GM23338 (cell line): ENCODE measurements around the gene COL5A2. TPM values are rescaled to one million over a fixed set of nuclear protein-coding genes. Genes with fewer than 3 reads are reported as not detected.

Experiments
- ATAC-seq: fragments of 200-7000 bp; cut with Tn5 transposase; 3 replicates; pipeline ENCODE4 v1.9.1; 2020
- DNase-seq: peaks from one replicate; pipeline ENCODE4 v3.0.0-alpha.2; 2015; ENCODE audit warnings: low spot score
- H2AFZ ChIP-seq: fragments of 200-600 bp; sonication (generic); 2 replicates; pipeline ENCODE4 v1.8.0; 2016; ENCODE audit warnings: antibody characterized with exemption, mild to moderate bottlenecking, moderate library complexity
- H3F3A ChIP-seq: fragments of 200-600 bp; sonication (generic); replicated peaks from 2 replicates; pipeline ENCODE4 v1.8.0; 2017; ENCODE audit warnings: antibody characterized with exemption, mixed run types, low read depth
- H3K27ac ChIP-seq: fragments of 200-600 bp; sonication (generic); 2 replicates; pipeline ENCODE4 v1.6.1; 2016; ENCODE audit warnings: low read depth
- H3K27me3 ChIP-seq: fragments of 200-600 bp; sonication (generic); 2 replicates; pipeline ENCODE4 v1.8.0; 2016; ENCODE audit warnings: mild to moderate bottlenecking, mixed run types, moderate library complexity; ENCODE audit not compliant: insufficient read depth
- H3K36me3 ChIP-seq: fragments of 200-600 bp; sonication (generic); 2 replicates; pipeline ENCODE4 v1.8.0; 2016; ENCODE audit warnings: mild to moderate bottlenecking; ENCODE audit not compliant: insufficient read depth
- H3K4me1 ChIP-seq: fragments of 200-600 bp; sonication (generic); 2 replicates; pipeline ENCODE4 v1.8.0; 2016; ENCODE audit warnings: mild to moderate bottlenecking, moderate library complexity; ENCODE audit not compliant: insufficient read depth
- H3K4me2 ChIP-seq: fragments of 200-600 bp; sonication (generic); 2 replicates; pipeline ENCODE4 v1.7.1; 2017; ENCODE audit warnings: mixed run types
- H3K4me3 ChIP-seq: fragments of 200-600 bp; sonication (generic); 2 replicates; pipeline ENCODE4 v1.6.1; 2016; ENCODE audit warnings: mixed run types
- H3K79me2 ChIP-seq: fragments of 200-600 bp; sonication (generic); replicated peaks from 2 replicates; pipeline ENCODE4 v1.8.0; 2017; ENCODE audit warnings: mild to moderate bottlenecking; ENCODE audit not compliant: insufficient read depth
- H3K9me2 ChIP-seq: fragments of 200-600 bp; sonication (generic); 2 replicates; pipeline ENCODE4 v1.8.0; 2017; ENCODE audit not compliant: insufficient read depth
- H4K20me1 ChIP-seq: fragments of 200-600 bp; sonication (generic); replicated peaks from 2 replicates; pipeline ENCODE4 v1.8.0; 2017; ENCODE audit warnings: mild to moderate bottlenecking; ENCODE audit not compliant: insufficient read depth
- H3K27ac Mint-ChIP-seq: 2 replicates; pipeline ENCODE4 v1.8.0; 2020; ENCODE audit warnings: inconsistent platforms, mild to moderate bottlenecking, moderate library complexity, mixed read lengths
- H3K27me3 Mint-ChIP-seq: 3 replicates; pipeline ENCODE4 v1.8.0; 2022; ENCODE audit warnings: low read depth, mild to moderate bottlenecking, moderate library complexity, mixed read lengths, inconsistent platforms; ENCODE audit not compliant: insufficient read depth, poor library complexity
- H3K36me3 Mint-ChIP-seq: 3 replicates; pipeline ENCODE4 v1.8.0; 2021; ENCODE audit warnings: low read depth, mild to moderate bottlenecking, inconsistent platforms, moderate library complexity, mixed read lengths
- H3K4me1 Mint-ChIP-seq: 3 replicates; pipeline ENCODE4 v1.8.0; 2020; ENCODE audit warnings: mild to moderate bottlenecking, inconsistent platforms, mixed read lengths
- H3K4me3 Mint-ChIP-seq: 3 replicates; pipeline ENCODE4 v1.8.0; 2021; ENCODE audit warnings: moderate library complexity, mild to moderate bottlenecking, inconsistent platforms, mixed read lengths
- H3K9me3 Mint-ChIP-seq: 3 replicates; pipeline ENCODE4 v1.8.0; 2020; ENCODE audit warnings: moderate library complexity, mild to moderate bottlenecking, inconsistent platforms, mixed read lengths
- CREB1 ChIP-seq: fragments of 250-450 bp; sonication (Bioruptor Pico); IDR thresholded peaks from 2 replicates; pipeline ENCODE4 v1.5.0; 2020; ENCODE audit warnings: low read depth, mild to moderate bottlenecking, moderate library complexity
- CTCF ChIP-seq, 2 experiments: fragments of 200-600 bp in 1 of 2; sonication (generic) in 1 of 2; conservative IDR thresholded peaks; 2 replicates each; pipeline versions ENCODE4 v1.5.1 to v1.6.1; 2016 to 2017; ENCODE audit warnings: antibody characterized with exemption in 2 of 2, low read depth in 2 of 2, mild to moderate bottlenecking in 2 of 2, moderate library complexity in 1 of 2
- EZH2phosphoT487 ChIP-seq: fragments of 200-600 bp; sonication (generic); IDR thresholded peaks from one replicate; pipeline ENCODE4 v1.8.1; 2018; ENCODE audit warnings: antibody characterized with exemption; ENCODE audit not compliant: unreplicated experiment
- JUNB ChIP-seq: IDR thresholded peaks from one replicate; pipeline ENCODE4 v1.6.1; 2016; ENCODE audit warnings: antibody characterized with exemption; ENCODE audit not compliant: unreplicated experiment
- POLR2AphosphoS5 ChIP-seq: IDR thresholded peaks from 2 replicates; pipeline ENCODE4 v1.6.1; 2016; ENCODE audit warnings: antibody characterized with exemption, low read depth
- STAT1 ChIP-seq: IDR thresholded peaks from one replicate; pipeline ENCODE4 v1.6.1; 2016; ENCODE audit warnings: antibody characterized with exemption; ENCODE audit not compliant: unreplicated experiment
- ZNF114 ChIP-seq: fragments of 250-450 bp; sonication (Bioruptor Pico); IDR thresholded peaks from 2 replicates; pipeline ENCODE4 v1.5.0; 2020; ENCODE audit warnings: mild to moderate bottlenecking, moderate library complexity
- ZNF331 ChIP-seq: fragments of 250-450 bp; sonication (Bioruptor Pico); IDR thresholded peaks from 2 replicates; pipeline ENCODE4 v1.5.0; 2020; ENCODE audit warnings: low read depth, mild to moderate bottlenecking, moderate library complexity
- polyA plus RNA-seq: library from polyadenylated mRNA; unstranded; fragments of >200 nt; fragmentation: Nextera tagmentation; extraction: Ambion mirVana; gene quantifications from 2 replicates; pipeline ENCODE4 v1.2.1, GENCODE V29; 2016
- total RNA-seq: library from RNA; depleted of rRNA; stranded (reverse); fragments of >200 nt; shearing (Covaris generic); gene quantifications from 2 replicates; pipeline ENCODE4 v1.2.3, GENCODE V29; 2014
- TF ChIP-seq, protein P1 (sequence below): fragments of 250-450 bp; sonication (Bioruptor Pico); IDR thresholded peaks from 2 replicates; pipeline ENCODE4 v1.5.0; 2020; ENCODE audit warnings: mild to moderate bottlenecking, moderate library complexity

Gene COL5A2
- total and polyA plus RNA-seq, 2 experiments from 2014 or later, result 6.7 to 19.7 TPM

DNA sequence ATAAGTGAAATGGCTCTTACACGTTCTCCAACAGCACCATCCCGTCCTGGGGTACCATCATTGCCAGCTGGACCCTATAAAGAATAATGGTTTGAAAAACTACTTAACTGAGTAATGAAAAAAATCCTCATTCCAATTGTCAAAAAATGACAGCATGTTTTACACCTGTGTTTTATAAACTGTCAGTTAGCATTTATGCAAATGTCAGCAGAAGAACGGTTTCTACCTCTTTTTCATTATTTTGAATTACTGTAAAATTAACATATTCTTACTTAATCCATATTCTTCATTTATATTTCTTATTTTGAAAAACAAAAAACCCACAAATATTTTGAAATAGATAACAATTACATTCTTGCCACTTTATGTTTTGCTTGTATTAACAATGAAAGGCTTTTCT lies 131.4 kb downstream of the COL5A2 start:
- Mint-ChIP-seq H3K27me3 (no peaks in the 10 kb centered on the region), H3K4me3 (no peak overlapping the region), H3K36me3 (0 out of 3 replicates have a peak, but pooled peaks cover 3% of the 10 kb centered on the region), H3K27ac (no peak overlapping the region), H3K4me1 (peaks cover 4% of the 10 kb centered on the region; the same call in 2 of the 3 replicates), H3K9me3 (no peaks in the 10 kb centered on the region)
- H3K79me2 ChIP-seq, result no peaks in the 10 kb centered on the region
- H3K9me2 ChIP-seq, result no peaks in the 10 kb centered on the region
- H3K36me3 ChIP-seq, result no peaks in the 10 kb centered on the region
- no peak overlapping the region for H3K4me3 ChIP-seq
- no peak overlapping the region for H3K4me2 ChIP-seq
- DNase-seq (no peak), ATAC-seq (no peak)
- no peaks in the 10 kb centered on the region for H3F3A ChIP-seq
- H4K20me1 ChIP-seq, result no peaks in the 10 kb centered on the region
- H3K27ac ChIP-seq, result no peak overlapping the region
- H2AFZ ChIP-seq, result no peak overlapping the region
- H3K27me3 ChIP-seq, result no peaks in the 10 kb centered on the region
- peaks cover 3% of the 10 kb centered on the region; the same call in 1 of the 2 replicates for H3K4me1 ChIP-seq
- TF ChIP-seq POLR2AphosphoS5, result no peak
- TF ChIP-seq, protein P1, sequence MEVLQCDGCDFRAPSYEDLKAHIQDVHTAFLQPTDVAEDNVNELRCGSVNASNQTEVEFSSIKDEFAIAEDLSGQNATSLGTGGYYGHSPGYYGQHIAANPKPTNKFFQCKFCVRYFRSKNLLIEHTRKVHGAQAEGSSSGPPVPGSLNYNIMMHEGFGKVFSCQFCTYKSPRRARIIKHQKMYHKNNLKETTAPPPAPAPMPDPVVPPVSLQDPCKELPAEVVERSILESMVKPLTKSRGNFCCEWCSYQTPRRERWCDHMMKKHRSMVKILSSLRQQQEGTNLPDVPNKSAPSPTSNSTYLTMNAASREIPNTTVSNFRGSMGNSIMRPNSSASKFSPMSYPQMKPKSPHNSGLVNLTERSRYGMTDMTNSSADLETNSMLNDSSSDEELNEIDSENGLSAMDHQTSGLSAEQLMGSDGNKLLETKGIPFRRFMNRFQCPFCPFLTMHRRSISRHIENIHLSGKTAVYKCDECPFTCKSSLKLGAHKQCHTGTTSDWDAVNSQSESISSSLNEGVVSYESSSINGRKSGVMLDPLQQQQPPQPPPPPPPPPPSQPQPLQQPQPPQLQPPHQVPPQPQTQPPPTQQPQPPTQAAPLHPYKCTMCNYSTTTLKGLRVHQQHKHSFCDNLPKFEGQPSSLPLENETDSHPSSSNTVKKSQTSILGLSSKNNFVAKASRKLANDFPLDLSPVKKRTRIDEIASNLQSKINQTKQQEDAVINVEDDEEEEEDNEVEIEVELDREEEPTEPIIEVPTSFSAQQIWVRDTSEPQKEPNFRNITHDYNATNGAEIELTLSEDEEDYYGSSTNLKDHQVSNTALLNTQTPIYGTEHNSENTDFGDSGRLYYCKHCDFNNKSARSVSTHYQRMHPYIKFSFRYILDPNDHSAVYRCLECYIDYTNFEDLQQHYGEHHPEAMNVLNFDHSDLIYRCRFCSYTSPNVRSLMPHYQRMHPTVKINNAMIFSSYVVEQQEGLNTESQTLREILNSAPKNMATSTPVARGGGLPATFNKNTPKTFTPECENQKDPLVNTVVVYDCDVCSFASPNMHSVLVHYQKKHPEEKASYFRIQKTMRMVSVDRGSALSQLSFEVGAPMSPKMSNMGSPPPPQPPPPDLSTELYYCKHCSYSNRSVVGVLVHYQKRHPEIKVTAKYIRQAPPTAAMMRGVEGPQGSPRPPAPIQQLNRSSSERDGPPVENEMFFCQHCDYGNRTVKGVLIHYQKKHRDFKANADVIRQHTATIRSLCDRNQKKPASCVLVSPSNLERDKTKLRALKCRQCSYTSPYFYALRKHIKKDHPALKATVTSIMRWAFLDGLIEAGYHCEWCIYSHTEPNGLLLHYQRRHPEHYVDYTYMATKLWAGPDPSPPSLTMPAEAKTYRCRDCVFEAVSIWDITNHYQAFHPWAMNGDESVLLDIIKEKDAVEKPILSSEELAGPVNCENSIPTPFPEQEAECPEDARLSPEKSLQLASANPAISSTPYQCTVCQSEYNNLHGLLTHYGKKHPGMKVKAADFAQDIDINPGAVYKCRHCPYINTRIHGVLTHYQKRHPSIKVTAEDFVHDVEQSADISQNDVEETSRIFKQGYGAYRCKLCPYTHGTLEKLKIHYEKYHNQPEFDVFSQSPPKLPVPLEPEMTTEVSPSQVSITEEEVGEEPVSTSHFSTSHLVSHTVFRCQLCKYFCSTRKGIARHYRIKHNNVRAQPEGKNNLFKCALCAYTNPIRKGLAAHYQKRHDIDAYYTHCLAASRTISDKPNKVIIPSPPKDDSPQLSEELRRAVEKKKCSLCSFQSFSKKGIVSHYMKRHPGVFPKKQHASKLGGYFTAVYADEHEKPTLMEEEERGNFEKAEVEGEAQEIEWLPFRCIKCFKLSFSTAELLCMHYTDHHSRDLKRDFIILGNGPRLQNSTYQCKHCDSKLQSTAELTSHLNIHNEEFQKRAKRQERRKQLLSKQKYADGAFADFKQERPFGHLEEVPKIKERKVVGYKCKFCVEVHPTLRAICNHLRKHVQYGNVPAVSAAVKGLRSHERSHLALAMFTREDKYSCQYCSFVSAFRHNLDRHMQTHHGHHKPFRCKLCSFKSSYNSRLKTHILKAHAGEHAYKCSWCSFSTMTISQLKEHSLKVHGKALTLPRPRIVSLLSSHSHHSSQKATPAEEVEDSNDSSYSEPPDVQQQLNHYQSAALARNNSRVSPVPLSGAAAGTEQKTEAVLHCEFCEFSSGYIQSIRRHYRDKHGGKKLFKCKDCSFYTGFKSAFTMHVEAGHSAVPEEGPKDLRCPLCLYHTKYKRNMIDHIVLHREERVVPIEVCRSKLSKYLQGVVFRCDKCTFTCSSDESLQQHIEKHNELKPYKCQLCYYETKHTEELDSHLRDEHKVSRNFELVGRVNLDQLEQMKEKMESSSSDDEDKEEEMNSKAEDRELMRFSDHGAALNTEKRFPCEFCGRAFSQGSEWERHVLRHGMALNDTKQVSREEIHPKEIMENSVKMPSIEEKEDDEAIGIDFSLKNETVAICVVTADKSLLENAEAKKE (CRISPR knock-in tag), result no peak
- no peak for TF ChIP-seq ZNF114 (CRISPR knock-in tag)
- no peak for TF ChIP-seq STAT1
- TF ChIP-seq ZNF331 (CRISPR knock-in tag), result no peak
- TF ChIP-seq JUNB, result no peak
- TF ChIP-seq CTCF (conservative IDR thresholded peaks at IDR 0.05; ENCODE audit: low read depth in 2 of 2), result no peak
- no peak for TF ChIP-seq CREB1
- no peak for TF ChIP-seq EZH2phosphoT487
